Mucosa of descending colon (tissue), 3 donors: Measurements from ENCODE around the gene RPL5. TPM values are rescaled to one million over a fixed set of nuclear protein-coding genes. Genes with fewer than 3 reads are reported as not detected.

ENCODE experiments used
- ATAC-seq: fragments of 200-7000 bp; cut with Tn5 transposase; one replicate; pipeline ENCODE4 v1.9.1; 2020; ENCODE audit warnings: mild to moderate bottlenecking, moderate library complexity
- DNase-seq, 3 donors: peaks; one replicate each; pipeline ENCODE4 v3.0.0-alpha.2; 2020
- H3K36me3 ChIP-seq: fragments of 200-600 bp; one replicate; pipeline ENCODE4 v1.8.0; 2021; ENCODE audit warnings: low read depth, mild to moderate bottlenecking
- H3K4me1 ChIP-seq: fragments of 200-600 bp; one replicate; pipeline ENCODE4 v1.8.0; 2021; ENCODE audit warnings: low read depth, mild to moderate bottlenecking
- H3K4me3 ChIP-seq: fragments of 200-600 bp; one replicate; pipeline ENCODE4 v1.8.0; 2021; ENCODE audit warnings: mild to moderate bottlenecking
- H3K9me3 ChIP-seq: fragments of 200-600 bp; one replicate; pipeline ENCODE4 v1.8.0; 2021; ENCODE audit warnings: mild to moderate bottlenecking
- intact Hi-C, 2 donors: fragments of 100-400 bp; cut with DNase I in 1 of 2; cut with micrococcal nuclease in 1 of 2; formaldehyde crosslinking; loops; one replicate each; pipeline versions ENCODE4 v1.11.0 to v1.11.1; 2022; cut with DNase I, micrococcal nuclease
- total RNA-seq, 3 donors: library from RNA; stranded (reverse); fragmentation: NEBNext Ultra II Directional in 2 of 3; extraction: Animal tissue kit (Norgen Biotek cat#: 25700) in 2 of 3; gene quantifications; one replicate each; pipeline versions ENCODE4 v1.2.1 to v1.2.4, GENCODE V29; 2021 to 2023
- TF ChIP-seq, protein P1 (sequence below): fragments of 200-600 bp; IDR thresholded peaks from one replicate; pipeline ENCODE4 v1.8.0; 2022; ENCODE audit warnings: antibody characterized with exemption, mild to moderate bottlenecking
- donor health status: DM: no; HTN: no; CAD: no; lungs with moderate emphysema.
- donor health status: DM: no; HTN: no; CAD: no.
- donor health status: DM: no; HTN: yes; CAD: no.

The RPL5 gene
- total RNA-seq, 3 donors from 2014 or later = 627 to 944 (median 705) TPM

DNA sequence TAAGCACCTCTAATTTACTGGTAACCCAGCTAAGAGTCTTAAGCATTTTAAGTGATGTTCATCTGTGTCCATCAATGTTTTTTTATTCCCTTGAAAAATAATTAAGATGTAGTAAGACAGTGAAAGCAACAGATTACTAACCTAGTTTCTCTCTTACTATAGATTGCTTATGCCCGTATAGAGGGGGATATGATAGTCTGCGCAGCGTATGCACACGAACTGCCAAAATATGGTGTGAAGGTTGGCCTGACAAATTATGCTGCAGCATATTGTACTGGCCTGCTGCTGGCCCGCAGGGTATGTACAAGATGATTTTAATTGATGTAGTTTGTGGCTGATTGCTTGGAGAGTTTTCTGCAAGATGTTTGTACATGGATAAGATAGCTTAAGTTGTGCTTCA, 2.8 kb downstream of the RPL5 start:
- H3K36me3 ChIP-seq = no peaks in the 10 kb centered on the region
- DNase-seq (no peak), ATAC-seq (no peak)
- TF ChIP-seq, protein P1, sequence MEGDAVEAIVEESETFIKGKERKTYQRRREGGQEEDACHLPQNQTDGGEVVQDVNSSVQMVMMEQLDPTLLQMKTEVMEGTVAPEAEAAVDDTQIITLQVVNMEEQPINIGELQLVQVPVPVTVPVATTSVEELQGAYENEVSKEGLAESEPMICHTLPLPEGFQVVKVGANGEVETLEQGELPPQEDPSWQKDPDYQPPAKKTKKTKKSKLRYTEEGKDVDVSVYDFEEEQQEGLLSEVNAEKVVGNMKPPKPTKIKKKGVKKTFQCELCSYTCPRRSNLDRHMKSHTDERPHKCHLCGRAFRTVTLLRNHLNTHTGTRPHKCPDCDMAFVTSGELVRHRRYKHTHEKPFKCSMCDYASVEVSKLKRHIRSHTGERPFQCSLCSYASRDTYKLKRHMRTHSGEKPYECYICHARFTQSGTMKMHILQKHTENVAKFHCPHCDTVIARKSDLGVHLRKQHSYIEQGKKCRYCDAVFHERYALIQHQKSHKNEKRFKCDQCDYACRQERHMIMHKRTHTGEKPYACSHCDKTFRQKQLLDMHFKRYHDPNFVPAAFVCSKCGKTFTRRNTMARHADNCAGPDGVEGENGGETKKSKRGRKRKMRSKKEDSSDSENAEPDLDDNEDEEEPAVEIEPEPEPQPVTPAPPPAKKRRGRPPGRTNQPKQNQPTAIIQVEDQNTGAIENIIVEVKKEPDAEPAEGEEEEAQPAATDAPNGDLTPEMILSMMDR = no peak
- H3K9me3 ChIP-seq = no peaks in the 10 kb centered on the region
- peaks cover 24% of the 10 kb centered on the region for H3K4me1 ChIP-seq
- H3K4me3 ChIP-seq = no peak overlapping the region
- intact Hi-C loops = no loop called here

DNA sequence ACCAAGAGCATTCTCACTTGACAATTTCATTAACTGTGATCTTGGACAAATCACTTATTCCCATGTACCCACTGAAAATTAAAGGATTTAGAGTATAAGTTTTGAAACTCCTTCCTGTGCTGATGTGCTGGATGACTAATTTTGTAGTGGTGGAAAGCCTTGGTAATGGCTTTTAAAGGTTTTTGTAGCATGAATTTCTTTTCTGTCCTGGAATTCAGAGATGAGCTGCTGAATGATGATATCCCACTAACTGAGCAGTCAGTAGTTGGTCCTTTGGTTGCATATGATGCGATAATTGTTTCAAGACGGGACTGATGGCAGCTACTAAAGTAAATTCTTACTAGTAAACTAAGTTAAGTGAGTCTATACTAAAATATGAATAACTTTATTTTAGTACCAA, 5.2 kb downstream of the RPL5 start:
- TF ChIP-seq, protein P1 = no peak
- intact Hi-C loops = no loop called here
- no peaks in the 10 kb centered on the region for H3K36me3 ChIP-seq
- ATAC-seq (no peak), DNase-seq (no peak)
- H3K9me3 ChIP-seq = no peaks in the 10 kb centered on the region
- H3K4me1 ChIP-seq = peaks cover 24% of the 10 kb centered on the region
- H3K4me3 ChIP-seq = no peak overlapping the region

DNA sequence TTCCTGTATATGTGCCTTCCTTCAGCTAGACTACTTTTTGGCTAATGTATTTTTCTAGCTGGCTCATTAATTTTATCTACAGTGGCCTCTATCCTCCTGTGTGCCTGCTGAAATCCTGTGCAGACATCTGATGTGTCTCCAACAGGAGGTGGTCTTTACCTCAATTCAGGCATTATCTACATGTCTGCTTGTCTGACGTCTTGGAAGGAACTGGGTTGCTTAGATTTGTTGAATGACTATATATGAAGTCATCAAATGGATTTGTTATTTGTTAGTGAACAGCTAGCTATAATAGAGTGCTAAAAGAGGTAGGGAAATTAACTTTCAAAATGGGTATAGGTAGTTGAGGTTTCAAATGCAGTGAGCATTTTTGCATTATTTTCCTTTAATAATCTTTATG, 6.7 kb downstream of the RPL5 start:
- Histone ChIP-seq H3K9me3 (no peaks in the 10 kb centered on the region), H3K36me3 (no peaks in the 10 kb centered on the region), H3K4me3 (no peak overlapping the region), H3K4me1 (peaks cover 17% of the 10 kb centered on the region)
- DNase-seq (no peak), ATAC-seq (no peak)
- intact Hi-C loops = no loop called here
- TF ChIP-seq, protein P1 = no peak

DNA sequence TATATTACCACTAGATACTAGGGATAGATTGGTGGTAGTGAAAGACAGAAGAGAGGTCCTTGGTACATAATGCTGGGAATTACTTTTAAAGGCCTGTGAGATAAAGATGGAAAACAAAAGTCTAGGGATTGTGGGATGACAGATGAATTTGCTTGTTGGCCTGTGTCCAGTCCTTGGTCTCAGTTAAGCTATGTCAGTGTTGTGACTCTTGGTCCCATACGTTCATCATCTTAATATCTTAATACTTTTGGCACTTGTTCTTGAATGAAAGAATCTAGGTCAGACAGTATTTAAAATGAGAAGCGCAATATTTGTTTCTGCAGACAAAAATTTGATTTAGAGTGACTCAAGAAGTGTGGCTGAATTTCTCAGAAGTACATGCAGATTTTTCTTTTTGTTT, 7.6 kb downstream of the RPL5 start:
- TF ChIP-seq, protein P1 = no peak
- H3K4me1 ChIP-seq = peaks cover 8% of the 10 kb centered on the region
- H3K9me3 ChIP-seq = no peaks in the 10 kb centered on the region
- ATAC-seq (no peak), DNase-seq (no peak)
- intact Hi-C loops = no loop called here
- no peak overlapping the region for H3K4me3 ChIP-seq
- H3K36me3 ChIP-seq = no peaks in the 10 kb centered on the region

DNA sequence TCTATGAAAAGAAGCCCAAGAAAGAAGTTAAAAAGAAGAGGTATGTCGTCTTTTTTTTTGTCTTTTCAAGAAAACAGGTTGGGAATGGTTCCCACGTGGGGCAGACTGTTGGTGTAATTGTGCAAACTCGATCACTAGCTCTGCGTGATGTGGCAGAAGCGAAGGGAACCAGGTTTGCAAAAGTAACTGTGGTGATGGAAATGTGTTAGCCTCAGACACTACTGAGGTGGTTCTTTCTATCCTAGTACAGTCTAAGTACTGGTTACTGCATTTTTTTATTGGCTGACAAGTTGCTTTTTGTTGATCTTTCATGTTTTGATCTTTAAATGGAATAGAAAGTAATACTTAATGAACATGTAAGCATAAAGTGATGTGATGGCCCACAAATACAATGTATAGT, 8.8 kb downstream of the RPL5 start:
- TF ChIP-seq, protein P1 = no peak
- Histone ChIP-seq H3K36me3 (no peaks in the 10 kb centered on the region), H3K4me3 (no peak overlapping the region), H3K9me3 (no peaks in the 10 kb centered on the region), H3K4me1 (peaks cover 5% of the 10 kb centered on the region)
- ATAC-seq = no peak
- no peak for DNase-seq
- intact Hi-C loops = no loop called here
